Keratinocyte (primary cell): Measurements from ENCODE around the gene DISC1. TPM values are rescaled to one million over a fixed set of nuclear protein-coding genes. Genes with fewer than 3 reads are reported as not detected.

Experiments
- DNase-seq: peaks from one replicate; pipeline ENCODE4 v3.0.0-alpha.2; 2011; ENCODE audit warnings: low read depth, missing footprints, low spot score
- FAIRE-seq: peaks from 2 replicates; lab custom pipeline; 2011; peaks lifted over from hg19 to GRCh38; lab: Jason Lieb, UNC
- H2AFZ ChIP-seq: 2 replicates; pipeline ENCODE4 v1.6.0; 2012; ENCODE audit warnings: low read length, control low read depth, inconsistent platforms; ENCODE audit not compliant: control insufficient read depth
- H3K27ac ChIP-seq: 2 replicates; pipeline ENCODE4 v1.5.1; 2011; ENCODE audit warnings: low read length; ENCODE audit not compliant: control insufficient read depth, insufficient read depth
- H3K27me3 ChIP-seq: 3 replicates; pipeline ENCODE4 v1.6.0; 2011; ENCODE audit warnings: low read length; ENCODE audit not compliant: control insufficient read depth, insufficient read depth; ENCODE audit errors: extremely low read depth
- H3K36me3 ChIP-seq, 2 experiments: 2 replicates in 1 of 2; 3 replicates in 1 of 2; pipeline ENCODE4 v1.5.1; 2011; ENCODE audit warnings: low read length in 2 of 2, mild to moderate bottlenecking in 1 of 2; ENCODE audit not compliant: control insufficient read depth in 2 of 2, insufficient read depth in 2 of 2; ENCODE audit errors: extremely low read depth in 1 of 2
- H3K4me1 ChIP-seq: 3 replicates; pipeline ENCODE4 v1.5.1; 2011; ENCODE audit warnings: low read length; ENCODE audit not compliant: control insufficient read depth, insufficient read depth; ENCODE audit errors: extremely low read depth
- H3K4me2 ChIP-seq: 3 replicates; pipeline ENCODE4 v1.6.0; 2011; ENCODE audit warnings: low read depth, low read length; ENCODE audit not compliant: control insufficient read depth, insufficient read depth; ENCODE audit errors: extremely low read depth
- H3K4me3 ChIP-seq, 3 experiments: fragments of 200-600 bp in 1 of 3; sonication (generic) in 1 of 3; 2 replicates in 2 of 3; 3 replicates in 1 of 3; pipeline ENCODE4 v1.5.1; 2011 to 2016; ENCODE audit warnings: low read length in 3 of 3, mild to moderate bottlenecking in 3 of 3, control low read depth in 2 of 3, inconsistent platforms in 1 of 3, low read depth in 1 of 3, mixed read lengths in 1 of 3, mixed run types in 1 of 3, moderate library complexity in 1 of 3; ENCODE audit not compliant: control insufficient read depth in 2 of 3, insufficient read depth in 2 of 3; ENCODE audit errors: extremely low read depth in 1 of 3
- H3K79me2 ChIP-seq: 2 replicates; pipeline ENCODE4 v1.6.0; 2012; ENCODE audit warnings: low read length; ENCODE audit not compliant: control insufficient read depth, insufficient read depth
- H3K9ac ChIP-seq: 3 replicates; pipeline ENCODE4 v1.6.0; 2011; ENCODE audit warnings: low read length; ENCODE audit not compliant: control insufficient read depth, insufficient read depth; ENCODE audit errors: extremely low read depth
- H3K9me1 ChIP-seq: 3 replicates; pipeline ENCODE4 v1.6.0; 2011; ENCODE audit warnings: low read length; ENCODE audit not compliant: control insufficient read depth, insufficient read depth; ENCODE audit errors: extremely low read depth
- H3K9me3 ChIP-seq: 2 replicates; pipeline ENCODE4 v1.5.1; 2012; ENCODE audit warnings: low read depth, low read length; ENCODE audit not compliant: control insufficient read depth
- H4K20me1 ChIP-seq: 3 replicates; pipeline ENCODE4 v1.6.0; 2011; ENCODE audit warnings: low read length; ENCODE audit not compliant: control insufficient read depth, insufficient read depth; ENCODE audit errors: extremely low read depth
- CTCF ChIP-seq, 3 experiments: IDR thresholded peaks in 1 of 3; conservative IDR thresholded peaks in 1 of 3; optimal IDR thresholded peaks in 1 of 3; 2 replicates in 2 of 3; 3 replicates in 1 of 3; pipeline versions ENCODE3 to v1.5.1; 2011; ENCODE audit warnings: low read length in 3 of 3, mild to moderate bottlenecking in 3 of 3, moderate library complexity in 2 of 3, control low read depth in 1 of 3, inconsistent platforms in 1 of 3; ENCODE audit not compliant: insufficient read depth in 2 of 3; ENCODE audit errors: extremely low read depth in 1 of 3
- EZH2 ChIP-seq: IDR thresholded peaks from one replicate; pipeline ENCODE4 v1.6.1; 2012; ENCODE audit warnings: inconsistent platforms, mild to moderate bottlenecking, low read length, moderate library complexity
- dilution Hi-C: fragments of 300-500 bp; cut with MboI; formaldehyde crosslinking; loops from one replicate; pipeline ENCODE4 v1.7.0; 2020; ENCODE audit warnings: low sequenced_read_pairs; ENCODE audit not compliant: extremely low pct_ligation_motif_present
- polyA plus RNA-seq, 5 experiments: library from polyadenylated mRNA; depleted of rRNA in 3 of 5; stranded (reverse) in 3 of 5; stranded (forward) in 1 of 5; unstranded in 1 of 5; fragments of >200 nt; gene quantifications; 1 replicate in 1 of 5; 2 replicates in 3 of 5; 3 replicates in 1 of 5; pipeline versions ENCODE4 v1.2.1 to v1.2.3, GENCODE V29; 2011 to 2012; ENCODE audit warnings: missing spikeins in 2 of 5, low read depth in 1 of 5, low replicate concordance in 1 of 5

Gene DISC1
- polyA plus RNA-seq, 1 donor (not counting 4 experiments of a cell fraction or from before 2014, with no cell fraction given), result 0.47 TPM

- TF ChIP-seq CTCF (optimal IDR thresholded peaks at IDR 0.05 in 1 of 3, IDR thresholded peaks at IDR 0.05 in 1 of 3, conservative IDR thresholded peaks at IDR 0.05 in 1 of 3; ENCODE audit: extremely low read depth in 1 of 3, insufficient read depth in 2 of 3, low read length in 3 of 3) (no peak), EZH2 (no peak)
- Histone ChIP-seq H3K9ac (no peak overlapping the region), H3K9me1 (no peaks in the 10 kb centered on the region), H3K9me3 (no peaks in the 10 kb centered on the region), H3K79me2 (no peaks in the 10 kb centered on the region), H4K20me1 (no peaks in the 10 kb centered on the region), H3K27me3 (peaks cover 3% of the 10 kb centered on the region), H3K27ac (no peak overlapping the region), H3K36me3 (no peaks in the 10 kb centered on the region), H2AFZ (no peak overlapping the region), H3K4me3 (no peak overlapping the region), H3K4me1 (no peaks in the 10 kb centered on the region), H3K4me2 (no peak overlapping the region)
- dilution Hi-C loops, result no loop called here
- FAIRE-seq, result no peak
- DNase-seq, result no peak
Observed at GRCh38 chr1:232034556-232034955, 408.0 kb downstream of the DISC1 start.

GRCh38 chr1:232036181-232036933 is 409.8 kb downstream of the DISC1 start:
- no peak overlapping the region for H2AFZ ChIP-seq
- no peaks in the 10 kb centered on the region for H3K79me2 ChIP-seq
- FAIRE-seq (no peak), DNase-seq (no peak)
- H3K4me3 ChIP-seq, result no peak overlapping the region
- H4K20me1 ChIP-seq, result no peaks in the 10 kb centered on the region
- dilution Hi-C loops, result no loop called here
- peaks cover 3% of the 10 kb centered on the region for H3K27me3 ChIP-seq
- TF ChIP-seq CTCF (optimal IDR thresholded peaks at IDR 0.05 in 1 of 3, IDR thresholded peaks at IDR 0.05 in 1 of 3, conservative IDR thresholded peaks at IDR 0.05 in 1 of 3; ENCODE audit: extremely low read depth in 1 of 3, insufficient read depth in 2 of 3, low read length in 3 of 3) (no peak), EZH2 (no peak)
- no peaks in the 10 kb centered on the region for H3K9me3 ChIP-seq
- no peak overlapping the region for H3K27ac ChIP-seq
- H3K9me1 ChIP-seq, result no peaks in the 10 kb centered on the region
- no peak overlapping the region for H3K9ac ChIP-seq
- H3K4me1 ChIP-seq, result no peaks in the 10 kb centered on the region
- no peak overlapping the region for H3K4me2 ChIP-seq
- no peaks in the 10 kb centered on the region for H3K36me3 ChIP-seq
